ENCODE data around the gene CYSTM1. TPM values are rescaled to one million over a fixed set of nuclear protein-coding genes. Genes with fewer than 3 reads are reported as not detected.

The CYSTM1 gene
- total and polyA plus RNA-seq, 2 of the 8 experiments (the other 6 are each of a cell fraction or from before 2014, with no cell fraction given), result 25.0 to 47.8 TPM

GRCh38 chr5:140182803-140183367, 7.9 kb downstream of the CYSTM1 start:
- no peak overlapping the region for H2BK120ac ChIP-seq (replicated peaks; ENCODE audit: low read depth, low read length)
- CTCF ChIA-PET (ENCODE audit: partially characterized antibody), result interaction anchor here (0.7 to 1.7 kb wide), 3 partner anchors 10 to 61 kb away, joined by 3 to 8 read pairs (median 4); no protein-coding TSS in a partner anchor
- H4K8ac ChIP-seq (ENCODE audit: extremely low read depth, insufficient read depth, low read length), result no peak overlapping the region
- no peak overlapping the region for H3K27ac ChIP-seq (ENCODE audit: low read depth, low read length)
- no peak overlapping the region for H2AFZ ChIP-seq (ENCODE audit: low read length)
- H3K4me2 ChIP-seq (ENCODE audit: insufficient read depth in 1 of 2, low read depth in 2 of 2, low read length in 2 of 2), result peak overlapping the region in 1 of 2 experiments; percentile 39; a peak in 1 of 4 replicates
- no peak overlapping the region for H4K5ac ChIP-seq (ENCODE audit: insufficient read length, low read depth, low read length)
- no peaks in the 10 kb centered on the region for H3K79me2 ChIP-seq (ENCODE audit: control insufficient read depth in 1 of 2, insufficient read depth in 2 of 2, low read length in 2 of 2)
- DNase-seq (ENCODE audit: low read depth in 1 of 2, low spot score in 2 of 2), result no peak
- H3K4me1 ChIP-seq (replicated peaks in 1 of 4; ENCODE audit: control insufficient read depth in 3 of 4, insufficient read depth in 4 of 4, low read length in 3 of 4), result peaks cover 2 to 7% (median 4%) of the 10 kb centered on the region in 4 experiments
- no peak overlapping the region for H3K23ac ChIP-seq (ENCODE audit: insufficient read length)
- no peaks in the 10 kb centered on the region for H3K27me3 ChIP-seq (replicated peaks in 1 of 4; ENCODE audit: control insufficient read depth in 3 of 4, extremely low read depth in 1 of 4, insufficient read depth in 3 of 4, low read length in 3 of 4)
- POLR2A ChIA-PET (ENCODE audit: partially characterized antibody), result no interaction called here
- WGBS, 2 experiments (ENCODE audit: extremely low coverage in 1 of 2, insufficient coverage in 1 of 2, insufficient read length in 1 of 2, insufficient replicate concordance in 2 of 2, low coverage in 1 of 2, low lambda C conversion rate in 2 of 2, missing lambda C conversion rate in 1 of 2), result 60% methylated on average over 5 of the region's 5 CpGs; no CpG with 5 or more reads in 1 of the 2 experiments
- H3K56ac ChIP-seq (replicated peaks; ENCODE audit: insufficient read length, low read depth, low read length), result no peak overlapping the region
- FAIRE-seq, result no peak
- no peak overlapping the region for H3K4me3 ChIP-seq (ENCODE audit: extremely low read depth in 1 of 4, insufficient read depth in 2 of 4, low read depth in 3 of 4, low read length in 4 of 4)
- TF ChIP-seq GTF2F1 (IDR thresholded peaks at IDR 0.05; ENCODE audit: borderline replicate concordance, low read depth, low read length), result no peak
- no peak for TF ChIP-seq CHD2 (IDR thresholded peaks at IDR 0.05; ENCODE audit: low read length)
- no peaks in the 10 kb centered on the region for H4K20me1 ChIP-seq (replicated peaks in 1 of 2; ENCODE audit: control insufficient read depth in 1 of 2, insufficient read depth in 2 of 2, low read length in 2 of 2)
- H3K79me1 ChIP-seq (ENCODE audit: low read depth, low read length), result no peaks in the 10 kb centered on the region
- H3K4ac ChIP-seq (replicated peaks; ENCODE audit: insufficient read length, low read depth, low read length), result no peak overlapping the region
- no peak overlapping the region for H3K18ac ChIP-seq (ENCODE audit: extremely low read depth, low read length)
- no peak overlapping the region for H2BK15ac ChIP-seq (ENCODE audit: low read length)
- no peak overlapping the region for H2BK5ac ChIP-seq (ENCODE audit: low read depth, low read length)
- no peak overlapping the region for H3K14ac ChIP-seq (ENCODE audit: insufficient read length)
- no peaks in the 10 kb centered on the region for H3K9me3 ChIP-seq (ENCODE audit: insufficient read depth in 2 of 2, low read depth in 1 of 2, low read length in 1 of 2)
- H2BK12ac ChIP-seq (ENCODE audit: low read depth, low read length), result no peak overlapping the region
- no peak overlapping the region for H4K91ac ChIP-seq (replicated peaks; ENCODE audit: insufficient read length, low read length)
- H2BK20ac ChIP-seq (ENCODE audit: low read length), result no peak overlapping the region
- H3K23me2 ChIP-seq (ENCODE audit: low read depth, low read length), result no peaks in the 10 kb centered on the region
- H3K9ac ChIP-seq (replicated peaks in 1 of 4; ENCODE audit: extremely low read depth in 1 of 4, low read depth in 3 of 4, low read length in 3 of 4), result no peak overlapping the region
- no peaks in the 10 kb centered on the region for H3K36me3 ChIP-seq (ENCODE audit: control insufficient read depth in 2 of 4, insufficient read depth in 4 of 4, low read length in 3 of 4)
- H2AK5ac ChIP-seq (ENCODE audit: low read depth, low read length), result no peak overlapping the region

Measured in H1 (cell line).